GM18909 (cell line): ENCODE data around the gene KRTAP5-2.

Experiments used
- ATAC-seq: cut with Tn5 transposase; IDR thresholded peaks from one replicate; pipeline ENCODE4 v1.9.1; 2021; ENCODE audit warnings: mild to moderate bottlenecking; ENCODE audit not compliant: unreplicated experiment, poor library complexity

The KRTAP5-2 gene

GRCh38 chr11:1559111-1559951 lies 38.8 kb downstream of the KRTAP5-2 start:
- no peak for ATAC-seq

GRCh38 chr11:1558775-1559110 lies 39.4 kb downstream of the KRTAP5-2 start:
- ATAC-seq: no peak

GRCh38 chr11:1557904-1558774 lies 40.0 kb downstream of the KRTAP5-2 start:
- ATAC-seq: no peak

GRCh38 chr11:1557051-1557884 lies 40.8 kb downstream of the KRTAP5-2 start:
- ATAC-seq: no peak

GRCh38 chr11:1556278-1556902 lies 41.7 kb downstream of the KRTAP5-2 start:
- no peak for ATAC-seq

GRCh38 chr11:1555713-1556153 lies 42.4 kb downstream of the KRTAP5-2 start:
- ATAC-seq: no peak

- no peak for ATAC-seq
These were observed 42.9 kb downstream of the KRTAP5-2 start for GRCh38 chr11:1554981-1555712.

GRCh38 chr11:1553808-1554594 lies 44.1 kb downstream of the KRTAP5-2 start:
- no peak for ATAC-seq

- ATAC-seq: no peak
These were observed 48.5 kb downstream of the KRTAP5-2 start for GRCh38 chr11:1549338-1550330.

- no peak for ATAC-seq
These were observed 49.6 kb downstream of the KRTAP5-2 start for GRCh38 chr11:1548221-1549070.

GRCh38 chr11:1547467-1548098 lies 50.5 kb downstream of the KRTAP5-2 start:
- no peak for ATAC-seq
